GM20000 (cell line): ENCODE measurements around the gene ST6GALNAC1.
"Not testable (repeated sequence)": the region's sequence is repeated elsewhere in the genome, so short reads cannot be mapped to it uniquely, and the experiment has no call there.

ENCODE experiments used
- DNase-seq: peaks from one replicate; pipeline ENCODE4 v3.0.0; 2012; ENCODE audit warnings: low spot score
- CTCF ChIP-seq: IDR thresholded peaks from 2 replicates; pipeline ENCODE4 v1.5.1; 2012; ENCODE audit warnings: mild to moderate bottlenecking, control low read depth; ENCODE audit errors: extremely low read depth, missing control alignments

The ST6GALNAC1 gene

DNA sequence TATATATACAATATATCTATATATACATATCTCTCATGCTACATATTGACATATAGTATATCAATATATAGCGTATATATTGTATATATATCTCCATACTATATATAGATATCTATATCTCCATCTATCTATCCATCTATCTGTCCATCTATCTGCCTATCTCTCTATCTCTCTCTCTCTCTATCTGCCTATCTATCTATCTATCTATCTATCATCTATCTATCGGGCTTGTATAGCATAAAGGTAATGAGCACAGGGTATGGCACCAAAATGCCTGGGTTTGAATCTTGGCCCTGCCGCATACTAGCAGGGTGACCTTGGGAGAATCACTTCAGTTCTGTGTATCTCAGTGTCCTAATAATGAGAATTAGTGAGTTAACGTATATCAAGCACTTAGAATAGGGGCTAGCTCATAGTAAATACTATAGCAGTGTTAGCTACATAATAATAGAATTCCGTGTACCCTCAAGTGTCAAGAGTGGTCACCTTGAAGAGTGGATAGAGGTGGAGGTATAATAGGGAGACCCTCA, 1.5 kb downstream of the ST6GALNAC1 start:
- no peak for DNase-seq

GRCh38 chr17:76641501-76641900, 2.1 kb downstream of the ST6GALNAC1 start:
- no peak for TF ChIP-seq CTCF
- no peak for DNase-seq

More for the DNA sequence above, 1.5 kb downstream of the ST6GALNAC1 start:
- no peak for TF ChIP-seq CTCF

DNA sequence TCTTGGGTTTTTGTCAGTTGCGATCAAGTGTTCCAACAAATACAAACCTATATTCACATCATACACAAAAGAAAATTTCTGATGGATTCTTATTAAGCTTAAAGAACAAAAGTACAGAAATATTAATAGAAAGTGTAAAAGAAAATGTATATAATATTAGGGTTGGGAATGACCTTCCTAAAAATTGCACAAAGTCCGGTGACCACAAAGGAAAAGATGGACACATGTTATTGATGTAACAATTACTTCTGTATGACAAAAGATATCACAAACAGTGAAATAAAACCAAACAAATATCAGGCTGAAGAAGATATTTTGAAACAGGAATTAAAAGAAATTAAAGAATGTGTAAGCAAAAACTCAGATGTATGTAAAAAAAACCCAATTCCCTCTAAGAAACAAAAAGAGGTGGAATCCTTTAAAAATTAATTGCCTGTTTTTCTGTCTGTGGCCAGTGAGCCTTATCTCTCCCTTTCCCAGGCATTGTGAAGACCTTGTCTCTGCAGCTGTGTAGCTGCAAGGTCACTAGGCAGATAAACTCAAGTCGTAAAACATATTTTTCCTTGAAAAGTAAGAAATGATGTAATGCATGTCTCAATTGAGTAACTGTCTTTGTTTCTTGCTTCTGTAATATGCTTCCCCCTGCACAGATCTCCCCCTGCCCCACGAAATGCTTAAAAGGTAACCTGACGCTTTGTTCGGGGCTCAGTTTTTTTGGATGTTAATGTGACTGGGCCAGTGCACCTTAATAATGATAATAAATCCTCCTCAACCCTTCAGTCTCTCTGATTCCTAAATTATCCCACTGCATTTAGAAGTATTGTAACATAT, 2.8 kb downstream of the ST6GALNAC1 start:
- TF ChIP-seq CTCF = no peak
- DNase-seq = no peak

- DNase-seq = no peak
- TF ChIP-seq CTCF = no peak
Observed at GRCh38 chr17:76638263-76638662, 5.3 kb downstream of the ST6GALNAC1 start.

DNA sequence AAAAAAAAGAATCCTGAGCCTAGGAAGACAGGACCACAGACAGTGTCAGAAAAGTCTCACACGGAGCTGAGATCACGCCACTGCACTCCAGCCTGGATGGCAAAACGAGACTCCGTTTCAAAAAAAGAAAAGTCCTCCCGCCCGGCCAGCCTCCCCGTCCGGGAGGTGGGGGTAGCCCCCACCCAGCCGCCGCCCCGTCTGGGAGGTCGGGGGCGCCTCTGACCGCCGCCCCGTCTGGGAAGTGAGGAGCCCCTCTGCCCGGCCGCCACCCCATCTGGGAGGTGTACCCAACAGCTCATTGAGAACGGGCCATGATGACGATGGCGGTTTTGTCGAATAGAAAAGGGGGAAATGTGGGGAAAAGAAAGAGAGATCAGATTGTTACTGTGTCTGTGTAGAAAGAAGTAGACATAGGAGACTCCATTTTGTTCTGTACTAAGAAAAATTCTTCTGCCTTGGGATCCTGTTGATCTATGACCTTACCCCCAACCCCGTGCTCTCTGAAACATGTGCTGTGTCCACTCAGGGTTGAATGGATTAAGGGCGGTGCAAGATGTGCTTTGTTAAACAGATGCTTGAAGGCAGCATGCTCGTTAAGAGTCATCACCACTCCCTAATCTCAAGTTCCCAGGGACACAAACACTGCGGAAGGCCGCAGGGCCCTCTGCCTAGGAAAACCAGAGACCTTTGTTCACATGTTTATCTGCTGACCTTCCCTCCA, 6.9 kb downstream of the ST6GALNAC1 start:
- DNase-seq = not testable (repeated sequence)

- DNase-seq = no peak
- no peak for TF ChIP-seq CTCF
Observed at GRCh38 chr17:76635659-76636360, 7.7 kb downstream of the ST6GALNAC1 start.

- DNase-seq = no peak
- no peak for TF ChIP-seq CTCF
Observed at GRCh38 chr17:76635039-76635438, 8.5 kb downstream of the ST6GALNAC1 start.
